ENCODE measurements around the gene SRSF4.

SRSF4 gene

GRCh38 chr1:29099286-29099685, 82.4 kb downstream of the SRSF4 start:
- Histone ChIP-seq H3K27me3 (ENCODE audit: control insufficient read depth, insufficient read depth, low read length) (no peaks in the 10 kb centered on the region), H3K4me3 (ENCODE audit: low read depth, low read length) (no peak overlapping the region), H3K4me1 (ENCODE audit: control insufficient read depth, insufficient read depth, low read length) (no peaks in the 10 kb centered on the region), H3K9me3 (ENCODE audit: control insufficient read depth, insufficient read depth, low read length) (no peaks in the 10 kb centered on the region), H3K36me3 (ENCODE audit: control insufficient read depth, insufficient read depth, low read length) (no peaks in the 10 kb centered on the region), H3K9ac (ENCODE audit: low read depth, low read length) (no peak overlapping the region)
